NOMO-1 treated with DMSO at 0.1 percent for 48 hours (cell line): Measurements from ENCODE around the gene VIP.

Source experiments
- DNase-seq: peaks from one replicate; lab custom pipeline; 2025; ENCODE audit not compliant: unreplicated experiment; lab: John Stamatoyannopoulos, UW

Gene VIP

GRCh38 chr6:152776833-152777232, 26.2 kb downstream of the VIP start:
- DNase-seq = no peak

GRCh38 chr6:152783217-152783878, 32.8 kb downstream of the VIP start:
- no peak for DNase-seq

GRCh38 chr6:152794696-152795095, 44.1 kb downstream of the VIP start:
- no peak for DNase-seq

- no peak for DNase-seq
These were observed 53.6 kb downstream of the VIP start for GRCh38 chr6:152804150-152804549.
